GM12878 (cell line): ENCODE measurements around the gene CFDP1. TPM values are rescaled to one million over a fixed set of nuclear protein-coding genes. Genes with fewer than 3 reads are reported as not detected.

ENCODE experiments used
- ATAC-seq: fragments of 200-7000 bp; cut with Tn5 transposase; 3 replicates; pipeline ENCODE4 v1.9.1; 2020; ENCODE audit warnings: mild to moderate bottlenecking, moderate library complexity
- BruUV-seq: library from RNA; stranded (reverse); fragments of 400-500 nt; replicated peaks from 2 replicates; lab custom pipeline; 2021; lab: Mats Ljungman, UMichigan
- CTCF ChIA-PET: fragments of 300-600 bp; sonication (Branson Sonifier 250); formaldehyde crosslinking; extraction: SDS; loops from one replicate; lab custom pipeline; 2021; ENCODE audit warnings: inconsistent platforms; lab: Yijun Ruan, JAX
- POLR2A ChIA-PET: fragments of 350-600 bp; formaldehyde crosslinking; extraction: SDS; loops from one replicate; lab custom pipeline; 2021; ENCODE audit warnings: inconsistent platforms; lab: Charles Lee
- RAD21 ChIA-PET: fragments of 300-600 bp; sonication (Branson Sonifier 250); formaldehyde crosslinking; loops from one replicate; lab custom pipeline; 2023; ENCODE audit warnings: antibody characterized with exemption; ENCODE audit not compliant: unreplicated experiment; lab: Charles Lee
- SMC1A ChIA-PET: fragments of 300-600 bp; sonication (Branson Sonifier 250); formaldehyde crosslinking; loops from one replicate; lab custom pipeline; 2023; ENCODE audit not compliant: unreplicated experiment, uncharacterized antibody; lab: Charles Lee
- DNase-seq: peaks from one replicate; pipeline ENCODE4 v3.0.0-alpha.2; 2011; ENCODE audit warnings: low read depth, low spot score
- FAIRE-seq: peaks from 3 replicates; lab custom pipeline; 2011; peaks lifted over from hg19 to GRCh38; lab: Jason Lieb, UNC
- H2AFZ ChIP-seq: 2 replicates; pipeline ENCODE4 v1.6.0; 2011; ENCODE audit warnings: low read depth, low read length, control low read depth; ENCODE audit not compliant: control insufficient read depth
- H3K27ac ChIP-seq: 2 replicates; pipeline ENCODE4 v1.5.1; 2011; ENCODE audit warnings: control low read depth; ENCODE audit not compliant: control insufficient read depth, insufficient read depth
- H3K27me3 ChIP-seq, 2 experiments: replicated peaks in 1 of 2; 2 replicates each; pipeline versions ENCODE4 v1.6.0 to v1.6.1; 2011; ENCODE audit warnings: low read length in 1 of 2; ENCODE audit not compliant: control insufficient read depth in 2 of 2, insufficient read depth in 2 of 2
- H3K36me3 ChIP-seq, 2 experiments: 2 replicates each; pipeline ENCODE4 v1.5.1; 2011; ENCODE audit warnings: low read length in 1 of 2; ENCODE audit not compliant: control insufficient read depth in 2 of 2, insufficient read depth in 2 of 2
- H3K4me1 ChIP-seq: 2 replicates; pipeline ENCODE4 v1.6.1; 2011; ENCODE audit warnings: mild to moderate bottlenecking, low read length, moderate library complexity, mixed read lengths; ENCODE audit not compliant: control insufficient read depth, insufficient read depth
- H3K4me2 ChIP-seq: 2 replicates; pipeline ENCODE4 v1.6.0; 2011; ENCODE audit warnings: control low read depth; ENCODE audit not compliant: control insufficient read depth, insufficient read depth
- H3K4me3 ChIP-seq: fragments of 200-600 bp; sonication (generic); 2 replicates; pipeline ENCODE4 v1.5.1; 2016
- H3K79me2 ChIP-seq: 2 replicates; pipeline ENCODE4 v1.6.0; 2011; ENCODE audit warnings: low read length; ENCODE audit not compliant: control insufficient read depth, insufficient read depth
- H3K9ac ChIP-seq: 2 replicates; pipeline ENCODE4 v1.8.0; 2011; ENCODE audit warnings: low read length, control low read depth, mixed read lengths; ENCODE audit not compliant: control insufficient read depth, insufficient read depth
- H3K9me3 ChIP-seq: replicated peaks from 3 replicates; pipeline ENCODE4 v1.5.1; 2011; ENCODE audit warnings: mild to moderate bottlenecking, low read length; ENCODE audit not compliant: control insufficient read depth, insufficient read depth
- H4K20me1 ChIP-seq: 2 replicates; pipeline ENCODE4 v1.6.0; 2011; ENCODE audit not compliant: control insufficient read depth, insufficient read depth
- CHD1 ChIP-seq: IDR thresholded peaks from 2 replicates; pipeline ENCODE4 v1.6.1; 2012; ENCODE audit warnings: low read depth, low read length, improper control_type of control experiment
- FOS ChIP-seq: IDR thresholded peaks from 3 replicates; pipeline ENCODE4 v1.6.1; 2011; ENCODE audit warnings: borderline replicate concordance; ENCODE audit not compliant: insufficient read length; ENCODE audit errors: extremely low read depth
- IRF4 ChIP-seq: IDR thresholded peaks from 2 replicates; pipeline ENCODE4 v1.6.1; 2011; ENCODE audit warnings: low read depth, low read length
- NFYA ChIP-seq: IDR thresholded peaks from 2 replicates; pipeline ENCODE4 v1.6.1; 2011; ENCODE audit warnings: low read depth, mild to moderate bottlenecking, low read length, improper control_type of control experiment, borderline replicate concordance
- NKRF ChIP-seq: fragments of 450-650 bp; conservative IDR thresholded peaks from 2 replicates; pipeline ENCODE4 v1.6.1; 2017; ENCODE audit warnings: mild to moderate bottlenecking, moderate library complexity
- SPI1 ChIP-seq: IDR thresholded peaks from 2 replicates; pipeline ENCODE4 v1.6.1; 2011; ENCODE audit warnings: low read depth, mild to moderate bottlenecking, low read length, moderate library complexity, borderline replicate concordance; ENCODE audit not compliant: insufficient read depth
- SRF ChIP-seq, 2 experiments: IDR thresholded peaks; 2 replicates each; pipeline ENCODE4 v1.6.1; 2011; ENCODE audit warnings: low read depth in 2 of 2, low read length in 2 of 2, mild to moderate bottlenecking in 1 of 2, moderate library complexity in 1 of 2
- STAT1 ChIP-seq: fragments of 450-650 bp; conservative IDR thresholded peaks from 2 replicates; pipeline ENCODE4 v1.6.1; 2014; ENCODE audit warnings: antibody characterized with exemption, mild to moderate bottlenecking
- TAF1 ChIP-seq: IDR thresholded peaks from 2 replicates; pipeline ENCODE4 v1.6.1; 2011; ENCODE audit warnings: mild to moderate bottlenecking, low read depth, low read length, borderline replicate concordance
- TCF3 ChIP-seq: IDR thresholded peaks from 2 replicates; pipeline ENCODE4 v1.6.1; 2012; ENCODE audit warnings: low read depth, mild to moderate bottlenecking, low read length, borderline replicate concordance; ENCODE audit not compliant: insufficient read depth
- WGBS: methylation state at CpG from one replicate; pipeline ENCODE4 v1.1.6; 2016; ENCODE audit warnings: low lambda C conversion rate; ENCODE audit not compliant: insufficient replicate concordance, insufficient coverage; ENCODE audit errors: missing lambda C conversion rate; 5-methylcytosine and 5-hydroxymethylcytosine counted together
- in situ Hi-C: fragments of 300-500 bp; cut with MboI; formaldehyde crosslinking; loops from 9 replicates; pipeline ENCODE4 v1.14.3; 2018; ENCODE audit warnings: mixed read lengths
- intact Hi-C: fragments of 100-400 bp; cut with micrococcal nuclease; formaldehyde crosslinking; loops from one replicate; pipeline ENCODE4 v1.14.2; 2022; ENCODE audit not compliant: unreplicated experiment
- polyA plus RNA-seq, 11 experiments: library from polyadenylated mRNA; depleted of rRNA in 4 of 11; unstranded in 6 of 11; stranded (reverse) in 5 of 11; fragments of >200 nt; fragmentation: Nextera tagmentation in 4 of 11; fragmentation: Illumina TruSeq in 1 of 11; extraction: Ambion mirVana in 4 of 11; extraction: Trizol in 1 of 11; gene quantifications; 1 replicate in 1 of 11; 2 replicates in 10 of 11; pipeline versions ENCODE4 v1.2.1 to v1.2.3, GENCODE V29; 2011 to 2016; ENCODE audit warnings: inconsistent platforms in 2 of 11, missing spikeins in 2 of 11, low read depth in 1 of 11
- total RNA-seq, 4 experiments: library from RNA; depleted of rRNA in 3 of 4; stranded (reverse); fragments of >200 nt in 3 of 4; fragmentation: Illumina TruSeq in 1 of 4; extraction: Trizol in 1 of 4; gene quantifications; 2 replicates each; pipeline versions ENCODE4 v1.2.1 to v1.2.3, GENCODE V29; 2013 to 2021
- TF ChIP-seq, protein P1 (sequence below): IDR thresholded peaks from 2 replicates; pipeline ENCODE4 v1.6.1; 2011; ENCODE audit warnings: low read depth, low read length, improper control_type of control experiment, borderline replicate concordance

CFDP1 gene
- total and polyA plus RNA-seq, 10 of the 15 experiments (the other 5 are each of a cell fraction or from before 2014, with no cell fraction given), result 22.3 to 64.8 (median 36.7) TPM

DNA sequence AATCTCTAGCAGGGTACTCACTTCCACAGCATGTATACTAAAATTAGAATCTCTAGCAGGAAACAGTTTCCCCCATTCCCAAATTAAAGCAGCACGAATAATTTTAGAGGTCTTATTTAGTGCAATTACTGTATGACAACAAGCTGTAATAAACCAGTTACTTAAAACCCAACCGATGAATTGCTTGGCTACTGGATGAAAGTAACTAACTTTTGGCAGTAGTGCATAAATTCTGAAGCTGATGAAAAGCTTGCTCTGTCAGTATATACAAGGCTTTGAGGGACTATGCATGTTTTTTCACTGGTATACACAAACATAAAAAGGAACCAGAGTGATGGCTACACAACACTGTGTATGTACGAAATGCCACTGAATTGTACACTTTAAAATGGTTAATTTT, 89.4 kb downstream of the CFDP1 start:
- SMC1A ChIA-PET, result interaction anchor here (0.9 to 1.6 kb wide), 3 partner anchors 15 to 110 kb away, joined by 3 read pairs; no protein-coding TSS in a partner anchor
- CTCF ChIA-PET, result interaction anchor here (1.4 kb wide), 1 partner anchor 110 kb away, joined by 5 read pairs; no protein-coding TSS in a partner anchor
- Histone ChIP-seq H3K36me3 (no peaks in the 10 kb centered on the region), H3K27me3 (no peaks in the 10 kb centered on the region), H2AFZ (no peak overlapping the region)
- no peak for DNase-seq
- POLR2A ChIA-PET, result no interaction called here
- TF ChIP-seq IRF4 (no peak), TCF3 (no peak), SPI1 (no peak), STAT1 (no peak), SRF (IDR thresholded peaks at IDR 0.05; ENCODE audit: low read depth in 2 of 2, low read length in 2 of 2) (no peak), CHD1 (no peak), FOS (no peak), TAF1 (no peak), NKRF (no peak), NFYA (no peak)
- TF ChIP-seq, protein P1, sequence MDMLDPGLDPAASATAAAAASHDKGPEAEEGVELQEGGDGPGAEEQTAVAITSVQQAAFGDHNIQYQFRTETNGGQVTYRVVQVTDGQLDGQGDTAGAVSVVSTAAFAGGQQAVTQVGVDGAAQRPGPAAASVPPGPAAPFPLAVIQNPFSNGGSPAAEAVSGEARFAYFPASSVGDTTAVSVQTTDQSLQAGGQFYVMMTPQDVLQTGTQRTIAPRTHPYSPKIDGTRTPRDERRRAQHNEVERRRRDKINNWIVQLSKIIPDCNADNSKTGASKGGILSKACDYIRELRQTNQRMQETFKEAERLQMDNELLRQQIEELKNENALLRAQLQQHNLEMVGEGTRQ, result no peak
- TF ChIP-seq, all 136 proteins: peak for 0
- H3K27ac ChIP-seq, result no peak overlapping the region
- intact Hi-C loops, result no loop called here
- in situ Hi-C loops, result no loop called here
- no peaks in the 10 kb centered on the region for H4K20me1 ChIP-seq
- ATAC-seq (no peak), FAIRE-seq (no peak)
- no peak overlapping the region for H3K9ac ChIP-seq
- 98% methylated on average over 3 of the region's 3 CpGs for WGBS
- RAD21 ChIA-PET, result no interaction called here
- no peaks in the 10 kb centered on the region for H3K4me1 ChIP-seq
- no peak overlapping the region for H3K4me3 ChIP-seq
- BruUV-seq, result no TSS peak
- H3K4me2 ChIP-seq, result no peak overlapping the region
- H3K9me3 ChIP-seq, result no peaks in the 10 kb centered on the region
- H3K79me2 ChIP-seq, result no peaks in the 10 kb centered on the region
